ENCODE data around the gene NEUROD2. TPM values are rescaled to one million over a fixed set of nuclear protein-coding genes. Genes with fewer than 3 reads are reported as not detected.
A peak's percentile ranks its signal among the peaks of the same experiment; 100 is the strongest.

NEUROD2 gene
- total and polyA plus RNA-seq, 2 of the 13 experiments (the other 11 are each of a cell fraction or from before 2014, with no cell fraction given): not detected

GRCh38 chr17:39643271-39643670 lies 35.6 kb upstream of the NEUROD2 start:
- ChIA-PET CTCF (ENCODE audit: low intra/inter-chr PET ratio, low total read pairs) (no interaction called here), POLR2A (interaction anchor here (0.9 to 1.3 kb wide), 2 partner anchors 9 to 10 kb away, joined by 3 read pairs; no protein-coding TSS in a partner anchor)
- no peak overlapping the region for H2AFZ ChIP-seq (ENCODE audit: low read length)
- no peak for FAIRE-seq
- no peak overlapping the region for H3K9ac ChIP-seq (ENCODE audit: insufficient read depth, low read depth, low read length)
- H3K36me3 ChIP-seq (replicated peaks in 1 of 2; ENCODE audit: control insufficient read depth in 1 of 2, insufficient read depth in 2 of 2, low read length in 2 of 2): peaks cover 0 to 2% of the 10 kb centered on the region in 2 experiments; a peak in 2 of 5 replicates
- peaks cover 3% of the 10 kb centered on the region for H4K20me1 ChIP-seq (ENCODE audit: insufficient read depth, low read length)
- DNase-seq (ENCODE audit: low spot score): no peak
- H3K4me1 ChIP-seq (ENCODE audit: insufficient read depth, low read length): peaks cover 50% of the 10 kb centered on the region
- no TSS peak for BruUV-seq (replicated peaks)
- H3K4me3 ChIP-seq (replicated peaks in 1 of 3; ENCODE audit: insufficient read depth in 1 of 3, low read depth in 2 of 3, low read length in 3 of 3): no peak overlapping the region
- WGBS (ENCODE audit: low lambda C conversion rate): 80% methylated on average over 4 of the region's 4 CpGs
- no peak; the same call in 2 of the 3 replicates for ATAC-seq
- in situ Hi-C loops (cut with HindIII; ENCODE audit: extremely low pct_ligation_motif_present, low pct_unique_long_range_greater_than_20kb) (no loop called here), intact Hi-C loops (cut with micrococcal nuclease; ENCODE audit: unreplicated experiment) (no loop called here)
- H3K27ac ChIP-seq (ENCODE audit: extremely low read length, insufficient read depth, low read length): no peak overlapping the region
- no peak overlapping the region for H3K4me2 ChIP-seq (ENCODE audit: low read depth, low read length)
- H3K27me3 ChIP-seq (ENCODE audit: control insufficient read depth in 1 of 2, insufficient read depth in 2 of 2, low read length in 2 of 2): no peaks in the 10 kb centered on the region
- no peaks in the 10 kb centered on the region for H3K9me3 ChIP-seq (ENCODE audit: low read length)
- peaks cover 57% of the 10 kb centered on the region for H3K79me2 ChIP-seq (ENCODE audit: insufficient read depth, low read length)
- TF ChIP-seq ZNF775 (CRISPR knock-in tag; IDR thresholded peaks at IDR 0.05; ENCODE audit: borderline replicate concordance) (no peak), HOXA5 (CRISPR knock-in tag; IDR thresholded peaks at IDR 0.05) (no peak), ZNF878 (CRISPR knock-in tag; IDR thresholded peaks at IDR 0.05) (no peak), DNMT3B (CRISPR knock-in tag; conservative IDR thresholded peaks at IDR 0.05) (no peak), MTF1 (CRISPR knock-in tag; IDR thresholded peaks at IDR 0.05) (no peak), TOPORS (CRISPR knock-in tag; IDR thresholded peaks at IDR 0.05) (no peak), ZNF552 (CRISPR knock-in tag; IDR thresholded peaks at IDR 0.05; ENCODE audit: borderline replicate concordance) (no peak), ZNF550 (CRISPR knock-in tag; IDR thresholded peaks at IDR 0.05; ENCODE audit: borderline replicate concordance) (no peak), SNAI1 (CRISPR knock-in tag; IDR thresholded peaks at IDR 0.05; ENCODE audit: borderline replicate concordance) (no peak), RARA (CRISPR knock-in tag; IDR thresholded peaks at IDR 0.05) (no peak), NRL (CRISPR knock-in tag; IDR thresholded peaks at IDR 0.05; ENCODE audit: borderline replicate concordance) (0 out of 2 replicates have a peak, but pooled peaks have one; percentile 42), ZNF10 (CRISPR knock-in tag; IDR thresholded peaks at IDR 0.05; ENCODE audit: borderline replicate concordance, low read depth) (no peak), FOSL2 (CRISPR knock-in tag; IDR thresholded peaks at IDR 0.05) (0 out of 2 replicates have a peak, but pooled peaks have one; percentile 25), ZNF772 (CRISPR knock-in tag; IDR thresholded peaks at IDR 0.05) (no peak), THRA (CRISPR knock-in tag; IDR thresholded peaks at IDR 0.05; ENCODE audit: borderline replicate concordance) (no peak)
- TF ChIP-seq, protein P1, sequence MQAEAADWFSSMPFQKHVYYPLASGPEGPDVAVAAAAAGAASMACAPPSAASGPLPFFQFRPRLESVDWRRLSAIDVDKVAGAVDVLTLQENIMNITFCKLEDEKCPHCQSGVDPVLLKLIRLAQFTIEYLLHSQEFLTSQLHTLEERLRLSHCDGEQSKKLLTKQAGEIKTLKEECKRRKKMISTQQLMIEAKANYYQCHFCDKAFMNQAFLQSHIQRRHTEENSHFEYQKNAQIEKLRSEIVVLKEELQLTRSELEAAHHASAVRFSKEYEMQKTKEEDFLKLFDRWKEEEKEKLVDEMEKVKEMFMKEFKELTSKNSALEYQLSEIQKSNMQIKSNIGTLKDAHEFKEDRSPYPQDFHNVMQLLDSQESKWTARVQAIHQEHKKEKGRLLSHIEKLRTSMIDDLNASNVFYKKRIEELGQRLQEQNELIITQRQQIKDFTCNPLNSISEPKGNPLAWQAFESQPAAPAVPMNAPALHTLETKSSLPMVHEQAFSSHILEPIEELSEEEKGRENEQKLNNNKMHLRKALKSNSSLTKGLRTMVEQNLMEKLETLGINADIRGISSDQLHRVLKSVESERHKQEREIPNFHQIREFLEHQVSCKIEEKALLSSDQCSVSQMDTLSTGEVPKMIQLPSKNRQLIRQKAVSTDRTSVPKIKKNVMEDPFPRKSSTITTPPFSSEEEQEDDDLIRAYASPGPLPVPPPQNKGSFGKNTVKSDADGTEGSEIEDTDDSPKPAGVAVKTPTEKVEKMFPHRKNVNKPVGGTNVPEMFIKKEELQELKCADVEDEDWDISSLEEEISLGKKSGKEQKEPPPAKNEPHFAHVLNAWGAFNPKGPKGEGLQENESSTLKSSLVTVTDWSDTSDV (CRISPR knock-in tag; IDR thresholded peaks at IDR 0.05): 0 out of 2 replicates have a peak, but pooled peaks have one; percentile 51
- TF ChIP-seq, protein P2, sequence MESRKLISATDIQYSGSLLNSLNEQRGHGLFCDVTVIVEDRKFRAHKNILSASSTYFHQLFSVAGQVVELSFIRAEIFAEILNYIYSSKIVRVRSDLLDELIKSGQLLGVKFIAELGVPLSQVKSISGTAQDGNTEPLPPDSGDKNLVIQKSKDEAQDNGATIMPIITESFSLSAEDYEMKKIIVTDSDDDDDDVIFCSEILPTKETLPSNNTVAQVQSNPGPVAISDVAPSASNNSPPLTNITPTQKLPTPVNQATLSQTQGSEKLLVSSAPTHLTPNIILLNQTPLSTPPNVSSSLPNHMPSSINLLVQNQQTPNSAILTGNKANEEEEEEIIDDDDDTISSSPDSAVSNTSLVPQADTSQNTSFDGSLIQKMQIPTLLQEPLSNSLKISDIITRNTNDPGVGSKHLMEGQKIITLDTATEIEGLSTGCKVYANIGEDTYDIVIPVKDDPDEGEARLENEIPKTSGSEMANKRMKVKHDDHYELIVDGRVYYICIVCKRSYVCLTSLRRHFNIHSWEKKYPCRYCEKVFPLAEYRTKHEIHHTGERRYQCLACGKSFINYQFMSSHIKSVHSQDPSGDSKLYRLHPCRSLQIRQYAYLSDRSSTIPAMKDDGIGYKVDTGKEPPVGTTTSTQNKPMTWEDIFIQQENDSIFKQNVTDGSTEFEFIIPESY (CRISPR knock-in tag; IDR thresholded peaks at IDR 0.05): no peak
- TF ChIP-seq, protein P3, sequence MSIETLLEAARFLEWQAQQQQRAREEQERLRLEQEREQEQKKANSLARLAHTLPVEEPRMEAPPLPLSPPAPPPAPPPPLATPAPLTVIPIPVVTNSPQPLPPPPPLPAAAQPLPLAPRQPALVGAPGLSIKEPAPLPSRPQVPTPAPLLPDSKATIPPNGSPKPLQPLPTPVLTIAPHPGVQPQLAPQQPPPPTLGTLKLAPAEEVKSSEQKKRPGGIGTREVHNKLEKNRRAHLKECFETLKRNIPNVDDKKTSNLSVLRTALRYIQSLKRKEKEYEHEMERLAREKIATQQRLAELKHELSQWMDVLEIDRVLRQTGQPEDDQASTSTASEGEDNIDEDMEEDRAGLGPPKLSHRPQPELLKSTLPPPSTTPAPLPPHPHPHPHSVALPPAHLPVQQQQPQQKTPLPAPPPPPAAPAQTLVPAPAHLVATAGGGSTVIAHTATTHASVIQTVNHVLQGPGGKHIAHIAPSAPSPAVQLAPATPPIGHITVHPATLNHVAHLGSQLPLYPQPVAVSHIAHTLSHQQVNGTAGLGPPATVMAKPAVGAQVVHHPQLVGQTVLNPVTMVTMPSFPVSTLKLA (IDR thresholded peaks at IDR 0.05): no peak

Measured in HepG2 (cell line).